ENCODE data around the gene NEAT1. TPM values are rescaled to one million over a fixed set of nuclear protein-coding genes. Genes with fewer than 3 reads are reported as not detected.

Gene NEAT1
- total RNA-seq, 1 donor from 2014 or later: 27.0 TPM

DNA sequence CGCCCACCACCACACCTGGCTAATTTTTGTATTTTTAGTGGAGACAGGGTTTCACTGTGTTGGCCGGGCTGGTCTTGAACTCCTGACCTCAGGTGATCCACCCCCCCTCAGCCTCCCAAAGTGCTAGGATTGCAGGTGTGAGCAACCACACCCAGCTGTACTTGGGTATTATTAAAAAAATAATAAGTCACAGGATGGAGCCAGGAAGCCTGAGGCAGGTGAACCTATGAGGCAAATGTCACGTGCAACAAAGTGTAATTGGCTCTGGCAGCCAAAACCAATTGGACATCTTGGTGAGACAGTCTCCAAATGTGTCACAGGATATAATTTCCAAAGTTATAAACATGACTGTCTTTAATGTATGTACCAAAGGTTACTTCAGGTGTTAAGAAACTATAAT lies 52.3 kb downstream of the NEAT1 start:
- TF ChIP-seq, protein P1, sequence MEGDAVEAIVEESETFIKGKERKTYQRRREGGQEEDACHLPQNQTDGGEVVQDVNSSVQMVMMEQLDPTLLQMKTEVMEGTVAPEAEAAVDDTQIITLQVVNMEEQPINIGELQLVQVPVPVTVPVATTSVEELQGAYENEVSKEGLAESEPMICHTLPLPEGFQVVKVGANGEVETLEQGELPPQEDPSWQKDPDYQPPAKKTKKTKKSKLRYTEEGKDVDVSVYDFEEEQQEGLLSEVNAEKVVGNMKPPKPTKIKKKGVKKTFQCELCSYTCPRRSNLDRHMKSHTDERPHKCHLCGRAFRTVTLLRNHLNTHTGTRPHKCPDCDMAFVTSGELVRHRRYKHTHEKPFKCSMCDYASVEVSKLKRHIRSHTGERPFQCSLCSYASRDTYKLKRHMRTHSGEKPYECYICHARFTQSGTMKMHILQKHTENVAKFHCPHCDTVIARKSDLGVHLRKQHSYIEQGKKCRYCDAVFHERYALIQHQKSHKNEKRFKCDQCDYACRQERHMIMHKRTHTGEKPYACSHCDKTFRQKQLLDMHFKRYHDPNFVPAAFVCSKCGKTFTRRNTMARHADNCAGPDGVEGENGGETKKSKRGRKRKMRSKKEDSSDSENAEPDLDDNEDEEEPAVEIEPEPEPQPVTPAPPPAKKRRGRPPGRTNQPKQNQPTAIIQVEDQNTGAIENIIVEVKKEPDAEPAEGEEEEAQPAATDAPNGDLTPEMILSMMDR (conservative IDR thresholded peaks at IDR 0.05; ENCODE audit: low read depth, low read length): no peak
- DNase-seq (ENCODE audit: low read depth): no peak
- no peak overlapping the region for H3K4me3 ChIP-seq (ENCODE audit: low read depth, low read length)

DNA sequence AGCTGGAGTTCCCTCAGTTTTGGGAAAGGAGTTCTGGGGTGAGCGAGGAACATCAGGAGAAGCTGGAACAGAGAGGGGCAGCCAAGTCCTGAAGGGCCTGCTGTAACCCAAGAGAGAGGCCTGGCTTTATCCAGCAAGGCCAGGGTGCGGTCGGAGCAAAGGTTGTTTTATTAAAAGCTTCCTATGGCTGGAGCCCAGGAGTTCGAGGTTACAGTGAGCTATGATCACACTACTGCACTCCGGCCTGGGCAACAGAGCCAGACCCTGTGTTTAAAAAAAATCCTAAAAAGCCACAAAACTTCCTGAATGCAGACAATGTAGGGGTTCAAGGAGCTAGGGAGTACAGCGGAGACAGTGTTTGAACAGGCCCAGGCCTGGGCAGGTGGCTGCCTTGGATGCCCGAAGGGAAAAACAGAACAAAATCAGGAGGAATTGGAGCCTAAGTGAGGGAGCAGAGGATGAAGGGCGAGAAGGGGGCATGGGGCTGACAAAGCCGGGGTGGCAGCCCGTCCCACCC lies 54.1 kb downstream of the NEAT1 start:
- DNase-seq (ENCODE audit: low read depth): no peak
- TF ChIP-seq, protein P1 (conservative IDR thresholded peaks at IDR 0.05; ENCODE audit: low read depth, low read length): no peak
- peak overlapping the region; percentile 69 for H3K4me3 ChIP-seq (ENCODE audit: low read depth, low read length)

DNA sequence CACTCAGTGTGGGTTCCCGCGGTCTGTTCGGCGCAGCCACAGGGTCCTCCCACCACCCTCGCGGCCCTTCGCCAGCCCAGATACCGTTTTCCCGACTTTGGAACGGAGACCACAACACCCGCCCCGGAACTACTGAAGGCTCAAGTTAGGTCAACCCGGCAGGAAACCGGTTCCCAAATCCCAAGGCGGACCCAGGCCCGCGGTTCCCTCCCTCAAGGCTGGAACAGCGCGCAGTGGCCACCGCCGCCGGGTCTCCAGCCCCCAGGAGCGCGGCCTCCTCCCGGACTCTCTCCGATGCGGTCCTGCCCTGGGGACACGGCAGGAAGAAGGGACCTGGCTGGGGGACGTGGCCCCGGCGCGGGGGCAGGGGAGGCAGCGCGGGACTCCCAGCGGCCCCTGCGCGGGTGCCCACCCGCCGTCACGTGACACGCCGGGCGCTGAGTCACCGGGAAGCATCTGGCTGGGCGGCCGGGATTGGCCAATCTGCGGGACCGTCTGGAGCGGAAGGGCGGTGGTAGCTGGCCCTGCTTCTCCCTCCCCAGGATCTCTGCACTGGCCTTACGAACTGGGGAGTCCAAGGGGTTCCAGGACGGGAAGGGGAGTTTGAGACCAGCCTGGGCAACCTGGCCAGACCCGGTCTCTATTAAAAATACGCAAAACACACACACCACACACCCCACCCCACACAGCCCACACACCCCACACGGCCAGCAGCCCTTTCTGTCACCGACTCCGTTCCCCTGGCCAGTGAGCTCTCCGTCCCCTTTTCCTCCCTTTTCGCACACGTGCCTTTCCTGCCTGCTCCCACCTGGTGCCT lies 54.8 kb downstream of the NEAT1 start:
- no peak for DNase-seq (ENCODE audit: low read depth)

DNA sequence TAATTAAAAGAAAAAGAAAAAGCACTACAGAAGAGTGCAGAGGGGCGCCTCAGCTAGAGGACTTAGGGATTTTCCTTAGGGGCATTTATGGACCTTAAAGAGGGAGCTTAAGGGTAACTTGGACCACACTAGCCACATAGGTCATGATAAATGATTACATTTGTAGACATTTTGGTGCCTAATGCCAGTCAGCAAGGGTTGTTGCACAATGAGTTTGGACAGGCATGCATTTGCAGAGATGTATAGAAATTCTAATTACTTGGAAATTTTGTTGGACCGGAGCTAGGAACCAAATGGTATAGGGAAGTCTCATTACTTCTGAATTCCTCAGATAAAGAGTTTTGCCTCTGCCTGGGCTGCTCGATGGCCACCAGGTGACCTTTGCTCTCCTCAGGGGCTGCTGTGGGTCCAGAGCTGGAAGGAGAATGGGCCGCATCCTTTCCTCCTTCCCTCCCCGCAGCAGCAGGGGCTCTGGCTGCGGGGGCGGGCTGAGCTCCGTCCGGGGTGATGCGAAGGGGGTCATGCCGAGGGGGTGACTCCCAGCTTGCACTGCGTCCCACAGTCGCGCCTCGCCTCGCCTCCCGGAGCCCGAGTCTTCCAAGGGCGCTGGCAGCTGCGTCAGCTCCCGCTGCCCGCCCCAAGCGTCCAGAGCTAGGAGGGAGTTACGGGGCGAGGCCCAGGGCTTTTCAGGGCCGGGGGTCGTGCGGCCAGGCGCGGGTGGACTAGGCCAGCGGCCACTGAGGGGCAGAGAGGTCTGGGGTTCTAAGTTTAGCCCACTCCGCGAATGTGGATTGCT lies 56.0 kb downstream of the NEAT1 start:
- H3K4me3 ChIP-seq (ENCODE audit: low read depth, low read length): peak overlapping the region; percentile 69
- TF ChIP-seq, protein P1 (conservative IDR thresholded peaks at IDR 0.05; ENCODE audit: low read depth, low read length): no peak
- no peak for DNase-seq (ENCODE audit: low read depth)

More for the DNA sequence above, 54.8 kb downstream of the NEAT1 start:
- H3K4me3 ChIP-seq (ENCODE audit: low read depth, low read length): peak overlapping the region; percentile 69
- TF ChIP-seq, protein P1 (conservative IDR thresholded peaks at IDR 0.05; ENCODE audit: low read depth, low read length): no peak

DNA sequence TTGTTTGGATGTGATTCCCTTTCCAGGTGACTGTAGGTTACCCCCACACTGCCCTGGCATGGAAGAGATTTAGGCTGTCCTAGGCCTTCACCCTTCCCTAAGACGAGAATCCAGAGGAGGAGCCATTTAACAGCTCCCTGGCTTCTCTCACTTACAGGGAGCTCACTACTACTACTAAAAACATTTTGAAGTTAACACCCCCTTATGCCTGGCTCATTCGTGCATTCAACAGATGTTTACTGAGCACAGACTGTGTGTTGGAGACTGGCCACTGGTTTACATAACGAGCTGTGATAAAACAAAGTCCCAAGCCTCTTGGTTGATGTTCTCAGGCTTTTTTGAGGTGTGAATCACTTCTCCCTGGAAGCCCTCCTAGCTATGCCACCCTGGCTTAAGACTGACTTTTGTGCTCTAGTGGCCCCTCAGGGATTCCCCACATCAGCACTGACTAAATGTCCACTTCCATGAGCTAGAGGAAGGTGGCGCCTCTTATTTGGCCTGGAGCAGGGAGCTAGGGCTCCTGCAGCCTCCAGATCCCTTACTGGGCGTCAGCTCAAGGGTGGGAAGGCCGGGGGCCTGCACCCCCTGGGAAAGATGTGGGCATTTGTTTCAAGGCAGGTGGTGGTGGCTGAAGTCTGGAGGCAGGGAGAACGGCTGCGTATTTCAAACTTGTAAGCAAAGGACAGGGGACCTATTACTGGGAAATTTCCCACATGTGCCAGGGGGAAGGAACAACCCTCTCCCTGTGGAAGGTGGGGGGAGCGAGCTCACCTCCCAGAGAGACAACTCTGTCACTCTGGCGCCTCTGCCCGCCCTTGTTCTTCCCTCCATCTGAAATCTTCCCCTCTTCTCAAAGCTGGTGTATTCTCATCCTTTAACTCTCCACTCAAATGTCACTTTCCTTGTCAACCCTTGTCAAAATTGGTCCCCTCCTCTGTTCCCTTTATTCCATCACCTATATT lies 56.9 kb downstream of the NEAT1 start:
- DNase-seq (ENCODE audit: low read depth): peak; percentile 86
- peak overlapping the region; percentile 69 for H3K4me3 ChIP-seq (ENCODE audit: low read depth, low read length)

More for the DNA sequence above, 56.9 kb downstream of the NEAT1 start:
- TF ChIP-seq, protein P1 (conservative IDR thresholded peaks at IDR 0.05; ENCODE audit: low read depth, low read length): peak; percentile 59

Data from epithelial cell of proximal tubule (primary cell).